ENCODE data around the gene MPP1.

- TF ChIP-seq EP300 (IDR thresholded peaks at IDR 0.05; ENCODE audit: low read length) (no peak), CC2D1A (IDR thresholded peaks at IDR 0.05) (no peak), ZNF740 (CRISPR knock-in tag; IDR thresholded peaks at IDR 0.05) (no peak), ZNF740 (tag; IDR thresholded peaks at IDR 0.05) (no peak), CBX2 (IDR thresholded peaks at IDR 0.05; ENCODE audit: insufficient read depth, low read length, poor library complexity, severe bottlenecking) (no peak), L3MBTL2 (IDR thresholded peaks at IDR 0.05) (peak; percentile 33; the same call in 1 of the 2 replicates)
Measured at GRCh38 chrX:154750301-154751202, 54.7 kb downstream of the MPP1 start, which contains the start of gene GAB3.
